GM04503 (cell line): ENCODE data around the gene EPM2A.
A peak's percentile ranks its signal among the peaks of the same experiment; 100 is the strongest.
"Not testable (repeated sequence)": the region's sequence is repeated elsewhere in the genome, so short reads cannot be mapped to it uniquely, and the experiment has no call there.

ENCODE experiments used
- DNase-seq: peaks from one replicate; pipeline ENCODE4 v3.0.0-alpha.2; 2012; ENCODE audit warnings: low read depth

Gene EPM2A

GRCh38 chr6:145735356-145736165, at the start of gene EPM2A:
Gene EPM2A (minus strand): TSS chr6:145735520. CDS start chr6:145735498, 22 bp downstream.
- no peak for DNase-seq

- no peak for DNase-seq
Measured at GRCh38 chr6:145784683-145785082, 49.4 kb upstream of the EPM2A start.

DNA sequence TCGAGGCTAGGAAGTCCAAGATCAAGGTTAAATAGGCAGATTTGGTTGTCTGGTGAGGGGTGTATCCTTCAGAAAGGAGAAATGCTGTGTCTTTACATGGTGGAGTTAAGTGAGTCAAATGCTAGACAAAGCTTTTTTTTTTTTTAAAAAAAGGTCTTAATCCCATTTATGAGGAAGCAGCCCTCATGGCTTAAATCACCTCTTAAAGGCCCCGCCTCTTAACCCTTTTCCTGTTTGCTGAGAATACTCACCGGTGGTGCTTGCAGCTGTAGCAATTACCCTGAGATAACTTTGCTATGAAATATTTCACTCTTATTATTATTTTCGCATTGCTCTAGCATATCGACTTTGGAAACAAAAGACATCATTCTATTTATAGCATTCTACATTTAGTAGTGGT, 48.5 kb upstream of the EPM2A start:
- no peak for DNase-seq

GRCh38 chr6:145772846-145773245, 37.5 kb upstream of the EPM2A start:
- DNase-seq: no peak

- no peak for DNase-seq
Measured at GRCh38 chr6:145765449-145765848, 30.1 kb upstream of the EPM2A start.

- DNase-seq: no peak
Measured at GRCh38 chr6:145763742-145764141, 28.4 kb upstream of the EPM2A start.

- no peak for DNase-seq
Measured at GRCh38 chr6:145761584-145761983, 26.3 kb upstream of the EPM2A start.

- no peak for DNase-seq
Measured at GRCh38 chr6:145758113-145758512, 22.8 kb upstream of the EPM2A start.

DNA sequence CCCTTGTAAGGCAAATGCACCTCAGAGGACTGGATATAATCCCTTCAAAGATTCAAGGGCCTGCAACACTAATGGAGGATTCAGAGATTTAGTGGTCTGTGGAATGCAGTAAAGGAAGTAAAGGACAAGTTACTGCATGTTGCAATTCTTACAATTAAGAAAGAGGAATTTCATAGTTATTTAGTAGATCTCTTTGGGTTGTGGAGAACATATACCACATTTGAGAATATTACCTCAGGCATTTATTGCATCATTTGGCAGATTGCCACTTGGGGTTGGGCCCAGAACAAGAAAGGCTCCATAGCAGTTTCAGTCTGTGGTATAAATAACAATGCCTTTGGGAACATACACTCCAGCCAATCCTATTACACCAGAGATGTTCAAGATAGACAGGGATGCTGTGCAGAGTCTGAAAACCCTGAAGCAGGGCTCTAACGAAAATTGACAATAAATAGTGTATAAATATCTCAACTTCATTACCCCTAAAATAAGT, 20.9 kb upstream of the EPM2A start:
- peak; percentile 87 for DNase-seq

DNA sequence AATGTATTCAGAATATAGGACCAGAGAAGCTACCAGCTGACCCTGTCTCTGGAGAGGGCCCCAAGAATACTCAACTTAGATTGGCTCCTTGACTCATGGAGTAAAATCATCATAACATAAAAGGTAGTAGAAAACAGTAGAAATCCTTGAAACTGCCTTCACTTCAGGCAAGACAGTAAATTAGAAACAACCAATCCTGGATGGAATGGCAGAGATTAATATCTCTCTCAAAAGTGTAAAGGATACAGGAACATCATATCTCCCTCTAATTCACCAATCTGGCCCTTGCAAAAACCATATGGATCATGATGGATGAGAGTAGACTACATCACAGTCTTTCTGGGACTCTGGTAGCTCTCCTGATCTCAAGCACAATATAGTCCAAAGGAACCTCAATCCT, 20.4 kb upstream of the EPM2A start:
- no peak for DNase-seq

GRCh38 chr6:145752638-145753037, 17.3 kb upstream of the EPM2A start:
- no peak for DNase-seq

DNA sequence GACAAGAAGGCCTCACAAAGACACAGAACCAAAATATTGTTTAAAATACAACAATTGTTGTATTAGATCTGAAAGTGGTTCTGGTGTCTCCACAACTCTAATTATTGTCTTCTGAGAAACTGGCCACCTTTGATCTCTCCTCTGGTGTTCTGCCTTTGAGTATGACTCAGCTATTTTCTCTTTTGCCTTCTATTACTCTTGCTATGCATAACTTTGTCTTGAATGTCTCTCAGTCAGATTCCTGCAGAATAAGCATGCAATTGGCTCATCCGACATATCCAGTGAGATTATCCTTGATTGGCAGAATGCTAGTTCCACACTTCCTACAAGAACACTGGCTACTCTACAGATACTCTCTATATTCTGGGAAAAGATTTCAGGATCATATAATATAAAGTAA, 14.3 kb upstream of the EPM2A start:
- DNase-seq: peak; percentile 68

- no peak for DNase-seq
Measured at GRCh38 chr6:145745861-145746260, 10.5 kb upstream of the EPM2A start.

GRCh38 chr6:145744619-145745018, 9.3 kb upstream of the EPM2A start:
- DNase-seq: no peak

- DNase-seq: no peak
Measured at GRCh38 chr6:145743332-145743731, 8.0 kb upstream of the EPM2A start.

- not testable (repeated sequence) for DNase-seq
Measured at GRCh38 chr6:145742472-145742871, 7.2 kb upstream of the EPM2A start.

GRCh38 chr6:145739685-145740084, 4.4 kb upstream of the EPM2A start:
- DNase-seq: not testable (repeated sequence)

DNA sequence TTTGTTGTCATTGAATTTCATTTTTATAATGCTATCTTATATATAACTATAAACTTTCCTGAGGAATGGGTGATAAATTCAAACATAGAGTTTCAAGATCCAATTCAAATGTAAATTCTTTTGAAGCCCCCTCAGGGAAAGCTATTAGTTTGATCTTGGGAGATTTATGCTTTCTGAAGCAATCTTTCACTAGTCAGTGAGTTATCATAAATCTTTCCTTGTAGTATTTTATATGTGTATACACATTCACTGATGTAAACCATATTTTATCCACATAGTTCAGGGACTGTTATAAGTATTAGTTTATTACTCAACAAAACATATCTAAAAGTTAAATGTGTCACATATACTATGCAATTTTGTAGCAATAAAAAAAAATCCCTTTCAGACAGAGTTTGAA, 2.9 kb upstream of the EPM2A start:
- DNase-seq: no peak

DNA sequence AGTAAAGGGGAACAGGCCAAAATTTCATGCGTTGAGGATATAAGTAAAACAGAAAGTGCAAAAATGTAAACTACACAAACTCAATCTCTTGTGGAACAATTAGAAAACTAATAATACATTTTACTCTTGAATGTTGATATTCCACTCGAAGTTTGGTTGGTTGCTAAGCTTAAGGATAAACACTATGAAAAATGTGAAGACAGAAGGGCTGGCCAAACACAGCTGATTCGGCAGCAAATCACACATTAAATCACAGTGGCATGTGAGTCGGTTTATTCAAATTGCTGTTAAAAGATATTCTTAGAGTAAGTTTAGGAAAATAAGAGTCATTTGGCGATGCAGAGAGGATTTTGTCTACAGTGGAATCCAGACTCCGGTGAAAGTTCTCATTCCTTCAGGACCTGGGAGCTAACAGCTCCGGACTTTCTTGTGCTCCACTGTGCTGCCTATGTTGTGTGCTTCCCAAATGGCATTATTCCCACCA, 1.4 kb upstream of the EPM2A start:
- no peak for DNase-seq

DNA sequence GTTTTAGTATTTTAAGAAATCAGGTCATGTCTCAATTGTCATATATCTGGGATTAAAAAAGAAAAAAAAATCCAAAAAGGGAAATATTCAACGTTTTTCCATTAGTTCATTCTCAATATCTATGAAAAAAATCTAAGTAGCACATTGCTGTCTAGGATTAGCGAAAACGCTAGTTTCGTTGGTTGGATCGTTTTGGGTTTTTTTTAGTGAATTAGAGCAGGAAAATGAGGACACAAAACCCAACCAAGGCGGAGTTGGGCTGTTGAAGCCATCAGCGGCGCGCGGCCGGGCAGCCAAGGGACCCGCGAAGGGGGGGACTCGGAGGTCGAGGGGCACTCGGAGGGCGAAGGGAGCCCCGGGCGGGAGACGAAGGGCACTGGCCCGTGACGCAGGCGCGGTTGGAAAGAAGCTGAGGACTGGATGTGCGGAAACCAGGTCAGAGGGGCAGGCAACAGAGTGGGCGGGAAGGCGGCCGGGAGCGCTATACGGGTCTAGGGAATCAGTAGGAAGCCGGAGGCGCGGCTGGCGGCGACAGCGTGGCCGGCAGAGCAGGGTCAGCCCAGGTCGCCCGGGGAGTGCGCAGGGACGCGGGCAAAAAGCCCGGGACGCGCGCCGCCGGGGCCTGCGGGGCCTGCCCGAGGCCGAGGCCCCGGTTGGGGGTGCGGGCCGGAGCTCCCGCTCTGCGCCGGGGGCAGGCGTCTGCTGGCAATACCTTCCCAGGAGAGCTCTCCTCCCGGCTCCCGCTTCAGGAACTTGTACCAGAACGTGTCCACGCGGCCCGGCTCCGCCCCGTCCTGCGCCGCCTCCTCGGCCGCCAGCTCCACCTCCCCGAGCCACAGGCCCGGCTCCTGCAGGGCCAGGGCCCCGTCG, 599 bp downstream of the EPM2A start:
- DNase-seq: no peak

DNA sequence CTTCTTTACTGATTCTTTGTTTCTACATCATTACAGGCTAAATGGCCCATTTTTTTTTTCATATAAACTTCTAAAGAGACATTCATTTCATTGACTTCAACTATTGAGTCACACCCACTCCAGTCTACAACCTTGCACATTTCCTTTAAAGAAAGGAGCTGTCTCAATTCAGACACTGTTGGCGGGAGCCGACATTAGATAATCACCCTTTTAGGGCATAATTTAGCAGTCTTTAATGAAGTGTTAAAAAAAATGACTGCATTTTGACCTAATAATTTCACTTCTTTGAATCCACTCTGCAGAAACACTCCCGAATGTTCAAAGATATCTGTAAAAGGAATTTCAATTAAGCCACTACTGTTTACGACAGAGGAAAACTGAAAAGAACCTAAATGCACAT, 1.5 kb downstream of the EPM2A start:
- no peak for DNase-seq

- no peak for DNase-seq
Measured at GRCh38 chr6:145733207-145733606, 2.1 kb downstream of the EPM2A start.

DNA sequence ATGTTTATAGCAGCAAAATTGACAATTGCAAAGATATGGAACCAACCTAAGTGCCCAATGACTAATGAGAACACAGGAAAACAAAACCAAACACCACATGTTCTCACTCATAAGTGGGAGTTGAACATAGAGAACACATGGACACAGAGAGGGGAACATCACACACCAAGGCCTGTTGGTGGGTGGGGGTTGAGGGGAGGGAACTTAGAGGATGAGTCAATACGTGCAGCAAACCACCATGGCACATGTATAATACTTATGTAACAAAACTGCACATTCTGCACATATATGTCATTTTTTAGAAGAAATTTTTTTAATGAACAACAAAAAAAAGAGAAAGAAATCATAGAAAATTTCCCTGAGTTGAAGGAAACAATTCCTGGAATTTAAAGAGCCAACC, 3.9 kb downstream of the EPM2A start:
- no peak for DNase-seq
